Measurements from ENCODE around the gene TENM4. TPM values are rescaled to one million over a fixed set of nuclear protein-coding genes. Genes with fewer than 3 reads are reported as not detected.

TENM4 gene
- total and polyA plus RNA-seq, 2 experiments from 2014 or later = 19.0 to 105 TPM

- Histone ChIP-seq H3K27me3 (no peaks in the 10 kb centered on the region), H3K9me3 (ENCODE audit: low read depth) (no peaks in the 10 kb centered on the region), H3K4me1 (ENCODE audit: low read depth) (peaks cover 12% of the 10 kb centered on the region), H3K36me3 (no peaks in the 10 kb centered on the region), H3K27ac (no peak overlapping the region), H3K4me3 (no peak overlapping the region)
- DNase-seq (ENCODE audit: low read depth in 1 of 2, low spot score in 1 of 2) = no peak
- TF ChIP-seq, protein P1, sequence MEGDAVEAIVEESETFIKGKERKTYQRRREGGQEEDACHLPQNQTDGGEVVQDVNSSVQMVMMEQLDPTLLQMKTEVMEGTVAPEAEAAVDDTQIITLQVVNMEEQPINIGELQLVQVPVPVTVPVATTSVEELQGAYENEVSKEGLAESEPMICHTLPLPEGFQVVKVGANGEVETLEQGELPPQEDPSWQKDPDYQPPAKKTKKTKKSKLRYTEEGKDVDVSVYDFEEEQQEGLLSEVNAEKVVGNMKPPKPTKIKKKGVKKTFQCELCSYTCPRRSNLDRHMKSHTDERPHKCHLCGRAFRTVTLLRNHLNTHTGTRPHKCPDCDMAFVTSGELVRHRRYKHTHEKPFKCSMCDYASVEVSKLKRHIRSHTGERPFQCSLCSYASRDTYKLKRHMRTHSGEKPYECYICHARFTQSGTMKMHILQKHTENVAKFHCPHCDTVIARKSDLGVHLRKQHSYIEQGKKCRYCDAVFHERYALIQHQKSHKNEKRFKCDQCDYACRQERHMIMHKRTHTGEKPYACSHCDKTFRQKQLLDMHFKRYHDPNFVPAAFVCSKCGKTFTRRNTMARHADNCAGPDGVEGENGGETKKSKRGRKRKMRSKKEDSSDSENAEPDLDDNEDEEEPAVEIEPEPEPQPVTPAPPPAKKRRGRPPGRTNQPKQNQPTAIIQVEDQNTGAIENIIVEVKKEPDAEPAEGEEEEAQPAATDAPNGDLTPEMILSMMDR (IDR thresholded peaks at IDR 0.05; ENCODE audit: low read depth, low read length) = no peak
Measured at GRCh38 chr11:79039122-79039521, 401.7 kb downstream of the TENM4 start.

DNA sequence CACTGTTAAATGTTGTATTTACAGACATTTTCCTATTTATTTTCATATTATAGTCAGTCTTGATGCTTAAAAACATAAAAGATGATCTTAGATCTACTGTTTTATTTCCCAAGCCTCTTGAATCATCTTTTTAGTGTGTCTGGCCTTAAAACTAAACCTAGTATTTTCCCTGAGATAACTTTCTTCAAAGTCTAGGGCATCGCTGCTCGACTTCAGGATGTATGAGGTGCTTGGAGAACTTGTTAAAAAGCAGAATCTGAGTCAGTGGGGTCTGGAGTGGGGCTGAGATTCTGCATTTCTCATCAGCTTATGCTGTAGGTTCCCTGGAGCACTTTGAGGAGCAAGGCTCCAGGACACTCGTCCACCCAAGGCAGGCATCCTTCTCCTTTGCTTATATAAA, 404.9 kb downstream of the TENM4 start:
- no peak for DNase-seq (ENCODE audit: low read depth in 1 of 2, low spot score in 1 of 2)
- TF ChIP-seq, protein P1 (IDR thresholded peaks at IDR 0.05; ENCODE audit: low read depth, low read length) = no peak

GRCh38 chr11:79033833-79034232, 407.0 kb downstream of the TENM4 start:
- H3K4me3 ChIP-seq = no peak overlapping the region
- H3K36me3 ChIP-seq = no peaks in the 10 kb centered on the region
- H3K4me1 ChIP-seq (ENCODE audit: low read depth) = peaks cover 15% of the 10 kb centered on the region
- TF ChIP-seq, protein P1 (IDR thresholded peaks at IDR 0.05; ENCODE audit: low read depth, low read length) = no peak
- H3K27ac ChIP-seq = no peak overlapping the region
- no peaks in the 10 kb centered on the region for H3K9me3 ChIP-seq (ENCODE audit: low read depth)
- H3K27me3 ChIP-seq = no peaks in the 10 kb centered on the region
- DNase-seq (ENCODE audit: low read depth in 1 of 2, low spot score in 1 of 2) = no peak

More for the DNA sequence above, 404.9 kb downstream of the TENM4 start:
- H3K27me3 ChIP-seq = no peaks in the 10 kb centered on the region
- H3K9me3 ChIP-seq (ENCODE audit: low read depth) = no peaks in the 10 kb centered on the region
- no peaks in the 10 kb centered on the region for H3K36me3 ChIP-seq
- no peak overlapping the region for H3K4me3 ChIP-seq
- H3K27ac ChIP-seq = no peak overlapping the region
- peaks cover 12% of the 10 kb centered on the region for H3K4me1 ChIP-seq (ENCODE audit: low read depth)

DNA sequence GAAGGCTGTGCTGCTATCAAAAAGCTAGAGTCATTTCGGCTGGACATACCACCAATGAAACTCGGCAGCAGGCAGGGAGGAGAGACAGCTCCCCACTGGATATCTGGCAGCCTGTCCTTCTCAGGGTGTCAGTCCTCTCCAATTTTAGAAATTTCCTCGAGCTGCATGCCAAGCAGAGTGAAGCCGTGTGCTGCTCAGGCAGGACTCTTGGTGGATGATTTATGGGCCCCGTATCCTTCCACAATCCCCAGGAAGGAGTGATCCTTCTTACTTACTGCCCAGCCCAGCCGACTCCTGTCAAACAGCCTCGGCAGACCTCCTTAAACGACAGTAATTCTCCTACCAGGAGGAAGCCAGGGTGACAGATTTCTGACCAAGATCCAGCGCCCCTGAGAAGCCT, 410.4 kb downstream of the TENM4 start:
- no peaks in the 10 kb centered on the region for H3K36me3 ChIP-seq
- no peak overlapping the region for H3K4me3 ChIP-seq
- no peaks in the 10 kb centered on the region for H3K27me3 ChIP-seq
- no peaks in the 10 kb centered on the region for H3K9me3 ChIP-seq (ENCODE audit: low read depth)
- no peak for DNase-seq (ENCODE audit: low read depth in 1 of 2, low spot score in 1 of 2)
- TF ChIP-seq, protein P1 (IDR thresholded peaks at IDR 0.05; ENCODE audit: low read depth, low read length) = no peak
- H3K27ac ChIP-seq = no peak overlapping the region
- H3K4me1 ChIP-seq (ENCODE audit: low read depth) = peaks cover 21% of the 10 kb centered on the region

GRCh38 chr11:79028225-79028624, 412.6 kb downstream of the TENM4 start:
- Histone ChIP-seq H3K36me3 (no peaks in the 10 kb centered on the region), H3K27me3 (no peaks in the 10 kb centered on the region), H3K27ac (no peak overlapping the region), H3K4me3 (no peak overlapping the region), H3K9me3 (ENCODE audit: low read depth) (no peaks in the 10 kb centered on the region), H3K4me1 (ENCODE audit: low read depth) (peaks cover 23% of the 10 kb centered on the region)
- DNase-seq (ENCODE audit: low read depth in 1 of 2, low spot score in 1 of 2) = no peak
- TF ChIP-seq, protein P1 (IDR thresholded peaks at IDR 0.05; ENCODE audit: low read depth, low read length) = no peak

Data from cardiac muscle cell (in vitro differentiated cells and primary cell).